NT2/D1 (cell line): ENCODE measurements around the gene PCDHGA12.
"Not testable (repeated sequence)": the region's sequence is repeated elsewhere in the genome, so short reads cannot be mapped to it uniquely, and the experiment has no call there.

Source experiments
- DNase-seq: peaks from one replicate; pipeline ENCODE4 v3.0.0-alpha.2; 2011; ENCODE audit warnings: low read depth, low spot score
- H3K27me3 ChIP-seq: 2 replicates; pipeline ENCODE4 v1.6.0; 2011; ENCODE audit warnings: mild to moderate bottlenecking; ENCODE audit not compliant: insufficient read length, insufficient read depth
- H3K36me3 ChIP-seq: 2 replicates; pipeline ENCODE4 v1.6.1; 2011; ENCODE audit warnings: mild to moderate bottlenecking, low read length, mixed read lengths; ENCODE audit not compliant: insufficient read depth, insufficient read length
- H3K4me1 ChIP-seq: 2 replicates; pipeline ENCODE4 v1.5.1; 2011; ENCODE audit not compliant: insufficient read depth, insufficient read length
- H3K4me3 ChIP-seq: 2 replicates; pipeline ENCODE4 v1.5.1; 2011; ENCODE audit warnings: low read depth; ENCODE audit not compliant: insufficient read length
- H3K9ac ChIP-seq: 2 replicates; pipeline ENCODE4 v1.6.0; 2011; ENCODE audit warnings: low read depth; ENCODE audit not compliant: insufficient read length
- H3K9me3 ChIP-seq: 2 replicates; pipeline ENCODE4 v1.5.1; 2011; ENCODE audit warnings: mild to moderate bottlenecking, low read length; ENCODE audit not compliant: insufficient read depth
- SUZ12 ChIP-seq: IDR thresholded peaks from 2 replicates; pipeline ENCODE4 v1.6.1; 2011; ENCODE audit not compliant: insufficient read length, insufficient read depth; ENCODE audit errors: extremely low read depth
- YY1 ChIP-seq: IDR thresholded peaks from 2 replicates; pipeline ENCODE4 v1.6.1; 2011; ENCODE audit not compliant: insufficient read length, insufficient read depth
- ZNF274 ChIP-seq: IDR thresholded peaks from 2 replicates; pipeline ENCODE4 v1.6.1; 2011; ENCODE audit warnings: mild to moderate bottlenecking, low read depth, low read length

Gene PCDHGA12

DNA sequence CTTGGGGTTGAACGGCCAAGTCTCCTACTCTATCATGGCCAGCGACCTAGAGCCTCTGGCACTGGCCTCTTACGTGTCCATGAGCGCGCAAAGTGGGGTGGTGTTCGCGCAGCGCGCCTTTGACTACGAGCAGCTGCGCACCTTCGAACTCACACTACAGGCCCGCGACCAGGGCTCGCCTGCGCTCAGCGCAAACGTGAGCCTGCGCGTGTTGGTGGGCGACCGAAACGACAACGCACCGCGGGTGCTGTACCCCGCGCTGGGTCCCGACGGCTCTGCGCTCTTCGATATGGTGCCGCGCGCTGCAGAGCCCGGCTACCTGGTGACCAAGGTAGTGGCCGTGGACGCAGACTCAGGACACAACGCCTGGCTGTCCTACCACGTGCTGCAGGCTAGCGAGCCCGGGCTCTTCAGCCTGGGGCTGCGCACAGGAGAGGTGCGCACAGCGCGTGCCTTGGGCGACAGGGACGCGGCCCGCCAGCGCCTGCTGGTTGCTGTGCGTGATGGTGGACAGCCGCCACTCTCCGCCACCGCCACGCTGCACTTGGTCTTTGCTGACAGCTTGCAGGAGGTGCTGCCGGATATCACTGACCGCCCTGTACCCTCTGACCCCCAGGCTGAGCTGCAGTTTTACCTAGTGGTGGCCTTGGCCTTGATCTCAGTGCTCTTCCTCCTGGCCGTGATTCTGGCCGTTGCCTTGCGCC is 30.6 kb upstream of the PCDHGA12 start:
- H3K27me3 ChIP-seq = no peaks in the 10 kb centered on the region
- H3K9ac ChIP-seq = no peak overlapping the region
- no peaks in the 10 kb centered on the region for H3K36me3 ChIP-seq
- no peak for DNase-seq
- TF ChIP-seq YY1 = no peak
- no peak for TF ChIP-seq ZNF274
- no peak for TF ChIP-seq SUZ12
- H3K9me3 ChIP-seq = peaks cover 4% of the 10 kb centered on the region; the same call in 1 of the 2 replicates
- H3K4me1 ChIP-seq = no peaks in the 10 kb centered on the region
- no peak overlapping the region for H3K4me3 ChIP-seq

DNA sequence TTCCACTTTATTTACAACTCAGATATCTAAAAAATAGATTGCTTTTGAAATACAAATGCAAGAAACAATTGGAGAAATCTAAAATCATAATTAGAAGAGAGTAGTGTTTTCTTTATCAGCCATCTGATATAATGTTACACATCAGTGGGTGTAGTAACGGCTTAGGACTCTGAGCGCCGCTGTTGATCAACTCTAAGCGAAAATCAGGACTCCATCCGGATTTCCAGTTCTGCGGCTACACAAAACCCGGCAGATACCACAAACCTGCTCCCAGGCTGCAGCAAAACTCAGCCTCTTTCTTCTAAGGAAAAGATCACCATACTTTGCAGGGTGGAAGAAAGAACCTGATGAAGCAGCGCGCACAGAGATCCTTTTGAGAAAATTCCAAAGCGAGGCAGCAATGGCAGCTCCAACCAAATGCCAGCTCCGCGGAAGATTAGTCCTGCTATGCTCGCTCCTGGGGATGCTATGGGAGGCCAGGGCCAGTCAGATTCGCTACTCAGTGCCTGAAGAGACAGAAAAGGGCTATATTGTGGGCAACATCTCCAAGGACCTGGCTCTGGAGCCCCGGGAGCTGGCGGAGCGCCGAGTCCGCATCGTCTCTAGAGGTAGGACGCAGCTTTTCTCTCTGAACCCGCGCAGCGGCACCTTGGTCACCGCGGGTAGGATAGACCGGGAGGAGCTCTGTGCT is 27.6 kb upstream of the PCDHGA12 start, which contains the start of gene PCDHGA9:
Gene PCDHGA9, plus strand, starts transcription at position 226 of the 691 bp plus-strand sequence. Its CDS starts 175 bp downstream, at position 401.
- Histone ChIP-seq H3K4me3 (no peak within 1 kb of the TSS), H3K4me1 (no peaks in the 10 kb centered on the region), H3K9me3 (peaks cover 4% of the 10 kb centered on the region; the same call in 1 of the 2 replicates), H3K9ac (no peak within 1 kb of the TSS), H3K27me3 (no peaks in the 10 kb centered on the region), H3K36me3 (no peaks in the 10 kb centered on the region)
- DNase-seq = no peak
- no peak for TF ChIP-seq YY1
- TF ChIP-seq ZNF274 = no peak
- no peak for TF ChIP-seq SUZ12

GRCh38 chr5:141403387-141403786 is 26.9 kb upstream of the PCDHGA12 start:
- H3K27me3 ChIP-seq = peaks cover 3% of the 10 kb centered on the region
- TF ChIP-seq ZNF274 (no peak), YY1 (no peak), SUZ12 (no peak)

DNA sequence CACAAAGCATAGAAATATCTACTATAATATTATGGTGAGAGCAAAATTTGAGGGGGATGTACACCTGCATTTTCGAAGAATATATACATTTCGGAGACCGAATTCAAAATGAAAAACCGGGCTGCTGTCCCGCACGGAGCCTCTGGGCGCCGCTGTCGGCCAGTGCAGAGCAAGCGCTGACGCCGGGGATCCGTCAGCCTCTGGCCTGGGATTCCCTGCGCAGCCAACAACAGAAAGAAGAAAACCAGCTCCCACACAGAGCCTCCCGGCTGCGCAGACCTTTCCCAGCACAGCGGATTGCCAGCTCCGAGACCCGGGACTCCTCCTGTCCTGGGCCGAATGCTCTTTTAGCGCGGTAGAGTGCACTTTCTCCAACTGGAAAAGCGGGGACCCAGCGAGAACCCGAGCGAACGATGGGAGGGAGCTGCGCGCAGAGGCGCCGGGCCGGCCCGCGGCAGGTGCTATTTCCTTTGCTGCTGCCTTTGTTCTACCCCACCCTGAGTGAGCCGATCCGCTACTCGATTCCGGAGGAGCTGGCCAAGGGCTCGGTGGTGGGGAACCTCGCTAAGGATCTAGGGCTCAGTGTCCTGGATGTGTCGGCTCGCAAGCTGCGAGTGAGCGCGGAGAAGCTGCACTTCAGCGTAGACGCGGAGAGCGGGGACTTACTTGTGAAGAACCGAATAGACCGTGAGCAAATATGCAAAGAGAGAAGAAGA is 22.4 kb upstream of the PCDHGA12 start, which contains the start of gene PCDHGB6:
Gene PCDHGB6, plus strand, starts transcription at position 232 of the 716 bp plus-strand sequence. Its CDS starts 182 bp downstream, at position 414.
- Histone ChIP-seq H3K9ac (peak within 1 kb of the TSS; percentile 56), H3K4me3 (peak within 1 kb of the TSS; percentile 53), H3K27me3 (peaks cover 17% of the 10 kb centered on the region)
- not testable (repeated sequence) for H3K36me3 ChIP-seq, H3K9me3 ChIP-seq, H3K4me1 ChIP-seq
- DNase-seq = peak; percentile 57

More at GRCh38 chr5:141403387-141403786, 26.9 kb upstream of the PCDHGA12 start:
- Histone ChIP-seq H3K9ac (no peak overlapping the region), H3K4me3 (no peak overlapping the region), H3K36me3 (no peaks in the 10 kb centered on the region), H3K9me3 (peaks cover 4% of the 10 kb centered on the region; the same call in 1 of the 2 replicates), H3K4me1 (no peaks in the 10 kb centered on the region)
- DNase-seq = no peak

DNA sequence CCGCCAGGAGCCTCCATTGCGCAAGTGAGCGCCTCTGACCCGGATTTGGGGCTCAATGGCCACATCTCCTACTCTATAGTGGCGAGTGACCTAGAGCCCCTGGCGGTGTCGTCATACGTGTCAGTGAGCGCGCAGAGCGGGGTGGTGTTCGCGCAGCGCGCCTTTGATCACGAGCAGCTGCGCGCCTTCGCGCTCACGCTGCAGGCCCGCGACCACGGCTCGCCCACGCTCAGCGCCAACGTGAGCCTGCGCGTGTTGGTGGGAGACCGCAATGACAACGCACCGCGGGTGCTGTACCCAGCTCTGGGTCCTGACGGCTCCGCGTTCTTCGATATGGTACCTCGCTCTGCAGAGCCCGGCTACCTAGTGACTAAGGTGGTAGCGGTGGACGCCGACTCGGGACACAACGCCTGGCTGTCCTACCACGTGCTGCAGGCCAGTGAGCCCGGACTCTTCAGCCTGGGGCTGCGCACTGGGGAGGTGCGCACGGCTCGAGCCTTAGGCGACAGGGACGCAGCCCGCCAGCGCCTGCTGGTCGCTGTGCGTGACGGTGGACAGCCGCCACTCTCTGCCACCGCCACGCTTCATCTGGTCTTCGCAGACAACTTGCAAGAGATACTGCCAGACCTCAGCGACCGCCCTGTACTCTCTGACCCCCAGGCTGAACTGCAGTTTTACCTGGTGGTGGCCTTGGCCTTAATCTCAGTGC is 20.6 kb upstream of the PCDHGA12 start:
- no peaks in the 10 kb centered on the region for H3K36me3 ChIP-seq
- H3K4me1 ChIP-seq = no peaks in the 10 kb centered on the region
- no peak for DNase-seq
- no peak overlapping the region for H3K4me3 ChIP-seq
- no peak overlapping the region for H3K9ac ChIP-seq
- TF ChIP-seq YY1 (no peak), ZNF274 (no peak), SUZ12 (no peak)
- H3K27me3 ChIP-seq = peaks cover 17% of the 10 kb centered on the region
- peaks cover 10% of the 10 kb centered on the region; the same call in 1 of the 2 replicates for H3K9me3 ChIP-seq

DNA sequence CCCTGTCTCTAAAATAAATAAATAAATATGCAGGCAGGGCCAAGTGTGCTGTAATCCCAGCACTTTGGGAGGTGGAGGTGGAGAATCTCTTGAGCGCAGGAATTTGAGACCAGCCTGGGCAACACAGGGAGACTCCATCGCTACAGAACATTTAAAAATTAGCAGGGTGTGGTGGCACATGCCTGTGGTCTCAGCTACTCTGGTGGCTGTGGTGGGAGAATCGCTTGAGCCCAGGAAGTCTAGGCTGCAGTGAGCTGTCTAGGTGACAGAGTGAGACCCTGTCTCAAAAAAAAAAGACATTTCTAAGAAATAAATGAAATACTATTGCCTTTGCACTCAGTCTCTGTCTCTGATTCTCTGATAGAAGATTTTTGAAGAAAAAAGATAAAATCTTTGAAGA is 18.7 kb upstream of the PCDHGA12 start:
- DNase-seq = no peak
- TF ChIP-seq SUZ12 = no peak
- no peak for TF ChIP-seq ZNF274
- TF ChIP-seq YY1 = no peak
- H3K4me3 ChIP-seq = no peak overlapping the region
- H3K9ac ChIP-seq = no peak overlapping the region
- peaks cover 10% of the 10 kb centered on the region; the same call in 1 of the 2 replicates for H3K9me3 ChIP-seq
- peaks cover 17% of the 10 kb centered on the region for H3K27me3 ChIP-seq
- H3K36me3 ChIP-seq = no peaks in the 10 kb centered on the region
- no peaks in the 10 kb centered on the region for H3K4me1 ChIP-seq
